SK-N-SH (cell line): Measurements from ENCODE around the gene LGALS3BP. TPM values are rescaled to one million over a fixed set of nuclear protein-coding genes. Genes with fewer than 3 reads are reported as not detected.
A peak's percentile ranks its signal among the peaks of the same experiment; 100 is the strongest.

Experiments used
- CTCF ChIA-PET: fragments of 300-600, 350-600 bp; formaldehyde crosslinking; extraction: SDS; loops from one replicate; lab custom pipeline; 2021; lab: Yijun Ruan, JAX
- POLR2A ChIA-PET: fragments of 350-600 bp; sonication (Branson Sonifier 250); formaldehyde crosslinking; extraction: SDS; loops from one replicate; lab custom pipeline; 2020; ENCODE audit warnings: antibody characterized with exemption, inconsistent platforms; lab: Yijun Ruan, JAX
- DNase-seq: peaks from one replicate; pipeline ENCODE4 v3.0.0; 2012
- H2AFZ ChIP-seq: fragments of 200-600 bp; sonication (generic); 2 replicates; pipeline ENCODE4 v1.8.1; 2016; ENCODE audit warnings: antibody characterized with exemption, mild to moderate bottlenecking, low read depth
- H3F3A ChIP-seq: fragments of 200-600 bp; sonication (generic); replicated peaks from 2 replicates; pipeline ENCODE3; 2016; ENCODE audit warnings: antibody characterized with exemption, mild to moderate bottlenecking; ENCODE audit not compliant: insufficient read depth
- H3K27ac ChIP-seq, 2 experiments: fragments of 200-500 bp in 1 of 2; fragments of 200-600 bp in 1 of 2; sonication (Bioruptor generic) in 1 of 2; sonication (generic), shearing (Covaris generic) in 1 of 2; 2 replicates each; pipeline versions ENCODE4 v1.5.1 to v1.6.1; 2014 to 2016; ENCODE audit warnings: low read depth in 2 of 2, inconsistent platforms in 1 of 2, low read length in 1 of 2, mild to moderate bottlenecking in 1 of 2, mixed read lengths in 1 of 2
- H3K27me3 ChIP-seq: fragments of 200-600 bp; sonication (generic), shearing (Covaris generic); 2 replicates; pipeline ENCODE4 v1.6.1; 2016; ENCODE audit warnings: mixed run types; ENCODE audit not compliant: insufficient read depth
- H3K36me3 ChIP-seq, 2 experiments: fragments of 200-500 bp in 1 of 2; fragments of 200-600 bp in 1 of 2; sonication (Bioruptor generic) in 1 of 2; sonication (generic) in 1 of 2; replicated peaks in 1 of 2; 2 replicates each; pipeline versions ENCODE3 to v1.5.1; 2014 to 2016; ENCODE audit warnings: low read length in 1 of 2, mild to moderate bottlenecking in 1 of 2; ENCODE audit not compliant: insufficient read depth in 2 of 2, control insufficient read depth in 1 of 2
- H3K4me1 ChIP-seq, 2 experiments: fragments of 200-500 bp in 1 of 2; fragments of 200-600 bp in 1 of 2; sonication (Bioruptor generic) in 1 of 2; sonication (generic), shearing (Covaris generic) in 1 of 2; 2 replicates each; pipeline versions ENCODE4 v1.5.1 to v1.6.1; 2014 to 2016; ENCODE audit warnings: low read depth in 1 of 2, low read length in 1 of 2, mixed run types in 1 of 2; ENCODE audit not compliant: insufficient read depth in 2 of 2, control insufficient read depth in 1 of 2
- H3K4me2 ChIP-seq: fragments of 200-600 bp; sonication (generic), shearing (Covaris generic); 2 replicates; pipeline ENCODE4 v1.6.1; 2017; ENCODE audit warnings: mixed run types
- H3K4me3 ChIP-seq, 2 experiments: fragments of 200-500 bp in 1 of 2; fragments of 200-600 bp in 1 of 2; sonication (Bioruptor generic) in 1 of 2; sonication (generic), shearing (Covaris generic) in 1 of 2; 2 replicates each; pipeline versions ENCODE4 v1.5.1 to v1.8.1; 2014 to 2016; ENCODE audit warnings: low read depth in 2 of 2, inconsistent platforms in 1 of 2, low read length in 1 of 2, mild to moderate bottlenecking in 1 of 2, mixed read lengths in 1 of 2, moderate library complexity in 1 of 2
- H3K79me2 ChIP-seq: fragments of 200-600 bp; sonication (generic); 2 replicates; pipeline ENCODE4 v1.8.1; 2017; ENCODE audit warnings: mild to moderate bottlenecking; ENCODE audit not compliant: insufficient read depth
- H3K9ac ChIP-seq: fragments of 200-600 bp; sonication (generic); 2 replicates; pipeline ENCODE4 v1.6.1; 2017; ENCODE audit warnings: mixed run types
- H3K9me2 ChIP-seq: fragments of 200-600 bp; sonication (generic); 2 replicates; pipeline ENCODE4 v1.6.1; 2017; ENCODE audit warnings: mixed run types
- H3K9me3 ChIP-seq: fragments of 200-600 bp; sonication (generic); 2 replicates; pipeline ENCODE4 v1.6.1; 2017; ENCODE audit warnings: mixed run types, mild to moderate bottlenecking, moderate library complexity
- H4K20me1 ChIP-seq: fragments of 200-600 bp; sonication (generic); 2 replicates; pipeline ENCODE4 v1.6.1; 2017; ENCODE audit warnings: mild to moderate bottlenecking, mixed run types; ENCODE audit not compliant: insufficient read depth
- CTCF ChIP-seq: fragments of 200-600 bp; sonication (generic); IDR thresholded peaks from 2 replicates; pipeline ENCODE4 v1.6.1; 2017; ENCODE audit warnings: antibody characterized with exemption, mild to moderate bottlenecking, moderate library complexity
- ELF1 ChIP-seq: IDR thresholded peaks from 2 replicates; pipeline ENCODE4 v1.4.0; 2012
- EZH2phosphoT487 ChIP-seq: fragments of 200-600 bp; sonication (generic); IDR thresholded peaks from 2 replicates; pipeline ENCODE4 v1.6.1; 2017; ENCODE audit warnings: low read depth, mixed run types, mild to moderate bottlenecking, antibody characterized with exemption, moderate library complexity, borderline replicate concordance
- FOSL2 ChIP-seq: IDR thresholded peaks from 2 replicates; pipeline ENCODE4 v1.4.0; 2012; ENCODE audit warnings: low read depth, mild to moderate bottlenecking, moderate library complexity, borderline replicate concordance
- GATA2 ChIP-seq: sonication (generic); formaldehyde crosslinking; IDR thresholded peaks from 2 replicates; pipeline ENCODE4 v1.5.0; 2020; ENCODE audit warnings: mild to moderate bottlenecking, missing genetic modification reagents
- MAX ChIP-seq: IDR thresholded peaks from 2 replicates; pipeline ENCODE4 v1.4.0; 2012; ENCODE audit warnings: low read depth
- MEF2A ChIP-seq: IDR thresholded peaks from 2 replicates; pipeline ENCODE4 v1.4.0; 2012; ENCODE audit warnings: low read depth, borderline replicate concordance
- MXI1 ChIP-seq: IDR thresholded peaks from 2 replicates; pipeline ENCODE4 v1.6.1; 2012; ENCODE audit warnings: mild to moderate bottlenecking, low read depth, low read length, improper control_type of control experiment
- NRF1 ChIP-seq: IDR thresholded peaks from 2 replicates; pipeline ENCODE4 v1.6.1; 2012; ENCODE audit warnings: low read depth, mild to moderate bottlenecking, low read length
- PBX3 ChIP-seq: IDR thresholded peaks from 2 replicates; pipeline ENCODE4; 2012
- TEAD4 ChIP-seq: IDR thresholded peaks from 2 replicates; pipeline ENCODE4 v1.4.0; 2012; ENCODE audit warnings: mild to moderate bottlenecking, borderline replicate concordance; ENCODE audit not compliant: insufficient read depth
- ZBTB33 ChIP-seq: IDR thresholded peaks from 2 replicates; pipeline ENCODE4 v1.4.0; 2012; ENCODE audit warnings: low read depth, borderline replicate concordance
- WGBS: methylation state at CpG from one replicate; pipeline ENCODE4 v1.1.6; 2017; ENCODE audit warnings: low lambda C conversion rate; 5-methylcytosine and 5-hydroxymethylcytosine counted together
- polyA plus RNA-seq, 3 experiments: library from polyadenylated mRNA; depleted of rRNA; stranded (reverse); fragments of >200 nt; gene quantifications; 2 replicates each; pipeline ENCODE4 v1.2.3, GENCODE V29; 2012

Gene LGALS3BP
- polyA plus RNA-seq, 1 of the 3 experiments (the other 2 are of a cell fraction) = 579 TPM

GRCh38 chr17:78953356-78954350, 26.1 kb downstream of the LGALS3BP start:
- no peaks in the 10 kb centered on the region for H4K20me1 ChIP-seq
- no peak overlapping the region for H3K4me3 ChIP-seq
- no peaks in the 10 kb centered on the region for H3K36me3 ChIP-seq
- peaks cover 8 to 13% of the 10 kb centered on the region in 2 experiments; a peak in 2 of 4 replicates for H3K4me1 ChIP-seq
- WGBS = 74% methylated on average over 28 of the region's 29 CpGs
- DNase-seq = peak; percentile 84
- H3K27me3 ChIP-seq = no peaks in the 10 kb centered on the region
- H3K9ac ChIP-seq = no peak overlapping the region
- POLR2A ChIA-PET = interaction anchor here (0.8 to 1.5 kb wide), 5 partner anchors 10 to 71 kb away, joined by 3 to 10 read pairs (median 3); no protein-coding TSS in a partner anchor
- peaks cover 4% of the 10 kb centered on the region for H3F3A ChIP-seq
- no peak overlapping the region for H2AFZ ChIP-seq
- H3K79me2 ChIP-seq = no peaks in the 10 kb centered on the region
- TF ChIP-seq NRF1 (no peak), TEAD4 (no peak), EZH2phosphoT487 (no peak), CTCF (no peak), GATA2 (CRISPR knock-in tag) (no peak), MAX (no peak), ELF1 (no peak), PBX3 (no peak), ZBTB33 (no peak), MEF2A (no peak), FOSL2 (no peak), MXI1 (no peak; the same call in 1 of the 2 replicates)
- TF ChIP-seq, all 33 proteins: peak for 0
- Histone ChIP-seq H3K9me3 (no peaks in the 10 kb centered on the region), H3K4me2 (no peak overlapping the region), H3K27ac (no peak overlapping the region; a peak in 1 of 4 replicates), H3K9me2 (no peaks in the 10 kb centered on the region)
- CTCF ChIA-PET = interaction anchor here (1.3 to 18.4 kb wide), 5 partner anchors 10 to 88 kb away, joined by 5 to 194 read pairs (median 11); partner anchors contain the start of gene LGALS3BP
